Measurements from ENCODE around the gene DSTYK.
A peak's percentile ranks its signal among the peaks of the same experiment; 100 is the strongest.
"Not testable (repeated sequence)": the region's sequence is repeated elsewhere in the genome, so short reads cannot be mapped to it uniquely, and the experiment has no call there.

The DSTYK gene

GRCh38 chr1:205240118-205240517 lies 28.6 kb upstream of the DSTYK start:
- DNase-seq (ENCODE audit: low spot score), result no peak

GRCh38 chr1:205239078-205239477 lies 27.6 kb upstream of the DSTYK start:
- DNase-seq (ENCODE audit: low spot score), result no peak

DNA sequence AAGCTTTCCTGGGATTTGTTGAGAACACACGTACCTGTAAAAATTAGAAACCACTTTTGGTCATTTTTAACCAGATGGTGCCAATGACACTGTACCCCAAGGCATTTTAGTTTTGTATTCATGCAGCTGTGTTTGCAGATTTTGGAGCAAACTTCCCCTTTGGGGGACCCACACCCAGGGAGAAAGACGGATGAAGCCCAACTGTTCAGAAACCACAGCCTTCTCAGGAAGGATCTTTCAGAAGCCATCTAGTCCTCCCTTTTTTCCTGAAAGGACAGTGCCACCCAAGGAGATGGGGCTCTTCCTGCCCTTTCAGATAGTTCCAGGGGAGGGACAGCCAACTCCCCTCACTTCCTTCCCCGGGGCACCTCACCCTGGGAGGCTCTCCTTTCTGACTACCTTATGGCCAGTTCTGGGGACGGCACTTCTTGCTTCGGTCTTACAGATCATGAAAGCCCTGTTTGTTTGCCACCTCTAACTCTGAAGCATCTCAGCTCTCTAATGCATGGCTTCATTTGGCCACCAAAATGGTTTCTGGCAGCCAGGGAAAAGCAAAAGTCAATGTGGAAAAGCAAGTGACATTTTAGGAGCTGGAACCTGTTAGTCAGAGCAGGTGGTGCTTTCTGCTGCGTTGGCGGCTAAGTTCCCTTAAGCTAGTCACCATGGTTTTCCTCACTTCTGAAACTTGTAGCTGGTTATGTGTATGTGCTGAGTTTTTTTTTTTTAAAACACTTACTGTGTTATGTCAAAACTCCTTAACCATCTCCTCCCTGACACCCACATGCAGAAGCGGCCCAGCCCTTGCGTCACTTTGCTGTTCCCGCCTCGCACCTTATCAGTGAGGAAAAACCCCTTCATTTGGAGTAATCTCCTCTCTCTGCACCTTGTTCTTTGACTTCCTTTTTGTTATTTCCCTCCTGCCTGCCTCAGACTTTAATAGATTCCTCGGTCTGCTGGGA lies 26.3 kb upstream of the DSTYK start:
- no peak for DNase-seq (ENCODE audit: low spot score)

DNA sequence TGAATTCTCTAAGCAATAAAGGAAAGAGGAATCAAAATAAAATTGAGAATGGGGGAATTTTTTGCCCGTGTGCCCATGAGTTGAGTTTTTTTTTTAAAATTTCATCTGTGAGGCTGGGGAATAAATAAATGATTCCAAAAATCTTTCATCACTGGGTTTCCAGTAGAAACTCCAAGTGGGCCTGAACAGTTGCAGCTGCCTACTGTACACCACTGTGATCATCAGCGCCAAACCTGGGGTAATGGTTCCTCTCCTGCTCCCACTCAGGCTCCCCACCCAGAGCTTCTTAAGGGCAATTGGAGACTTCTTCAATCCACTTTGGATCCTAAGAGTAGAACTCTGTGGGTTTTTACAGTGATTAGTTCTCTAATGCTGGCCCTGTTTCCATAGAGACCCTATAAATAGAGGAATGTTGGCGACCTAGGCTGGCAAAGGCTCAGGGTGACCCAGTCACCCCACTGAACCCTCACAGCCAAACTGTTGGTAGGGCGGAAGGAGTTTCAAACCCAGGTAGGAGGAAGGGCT lies 25.5 kb upstream of the DSTYK start:
- DNase-seq (ENCODE audit: low spot score), result no peak

DNA sequence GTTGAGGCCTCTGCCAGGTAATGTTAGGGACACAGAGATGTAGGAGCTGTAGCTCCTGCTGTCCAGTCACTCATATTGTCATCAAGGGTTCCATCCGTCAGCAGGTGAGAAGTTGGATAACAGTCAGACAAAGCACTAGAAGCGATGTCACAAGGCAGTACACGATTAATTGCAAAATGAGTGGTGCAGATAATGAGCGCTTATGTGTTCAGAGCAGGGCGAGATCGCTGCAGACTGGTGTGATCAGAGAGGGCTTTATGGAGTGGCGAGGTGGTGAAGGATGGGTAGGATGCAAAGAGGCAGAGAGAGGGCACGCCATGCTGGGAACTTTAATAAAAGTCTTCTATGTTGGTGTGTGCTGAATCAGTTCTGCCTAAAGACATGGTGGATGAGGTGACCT lies 25.0 kb upstream of the DSTYK start:
- no peak for DNase-seq (ENCODE audit: low spot score)

- DNase-seq (ENCODE audit: low spot score), result no peak
Observed at GRCh38 chr1:205235951-205236350, 24.4 kb upstream of the DSTYK start.

- not testable (repeated sequence) for DNase-seq (ENCODE audit: low spot score)
Observed at GRCh38 chr1:205233986-205234385, 22.5 kb upstream of the DSTYK start.

GRCh38 chr1:205232945-205233397 lies 21.5 kb upstream of the DSTYK start:
- DNase-seq (ENCODE audit: low spot score), result no peak

- DNase-seq (ENCODE audit: low spot score), result no peak
Observed at GRCh38 chr1:205232127-205232820, 20.8 kb upstream of the DSTYK start.

DNA sequence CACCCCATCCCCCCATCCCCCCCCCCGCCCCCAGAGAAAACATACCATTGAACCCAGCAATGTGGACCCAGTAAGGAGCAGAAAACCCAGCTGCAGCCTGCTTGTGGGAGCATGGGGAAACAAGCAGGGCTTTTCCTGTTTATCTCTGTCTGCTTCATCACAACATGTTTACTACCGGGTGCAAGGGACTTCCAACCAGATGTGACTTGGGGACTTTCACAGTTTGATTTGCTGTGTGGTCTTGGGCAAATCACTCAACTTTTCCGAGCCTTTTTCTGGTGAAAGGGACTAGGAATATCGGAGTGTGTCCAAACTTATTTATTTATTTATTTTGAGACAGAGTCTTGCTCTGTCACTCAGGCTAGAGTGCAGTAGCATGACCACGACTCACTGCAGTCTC lies 19.5 kb upstream of the DSTYK start:
- DNase-seq (ENCODE audit: low spot score), result no peak

- DNase-seq (ENCODE audit: low spot score), result no peak
Observed at GRCh38 chr1:205229916-205230700, 18.6 kb upstream of the DSTYK start.

GRCh38 chr1:205229399-205229871 lies 17.9 kb upstream of the DSTYK start:
- peak; percentile 82 for DNase-seq (ENCODE audit: low spot score)

GRCh38 chr1:205228093-205228521 lies 16.6 kb upstream of the DSTYK start:
- DNase-seq (ENCODE audit: low spot score), result no peak

- DNase-seq (ENCODE audit: low spot score), result peak; percentile 89
Observed at GRCh38 chr1:205227584-205228013, 16.1 kb upstream of the DSTYK start, which contains the start of gene TMCC2. Gene TMCC2 (plus strand): TSS chr1:205227946. CDS start chr1:205228565, 619 bp downstream.

DNA sequence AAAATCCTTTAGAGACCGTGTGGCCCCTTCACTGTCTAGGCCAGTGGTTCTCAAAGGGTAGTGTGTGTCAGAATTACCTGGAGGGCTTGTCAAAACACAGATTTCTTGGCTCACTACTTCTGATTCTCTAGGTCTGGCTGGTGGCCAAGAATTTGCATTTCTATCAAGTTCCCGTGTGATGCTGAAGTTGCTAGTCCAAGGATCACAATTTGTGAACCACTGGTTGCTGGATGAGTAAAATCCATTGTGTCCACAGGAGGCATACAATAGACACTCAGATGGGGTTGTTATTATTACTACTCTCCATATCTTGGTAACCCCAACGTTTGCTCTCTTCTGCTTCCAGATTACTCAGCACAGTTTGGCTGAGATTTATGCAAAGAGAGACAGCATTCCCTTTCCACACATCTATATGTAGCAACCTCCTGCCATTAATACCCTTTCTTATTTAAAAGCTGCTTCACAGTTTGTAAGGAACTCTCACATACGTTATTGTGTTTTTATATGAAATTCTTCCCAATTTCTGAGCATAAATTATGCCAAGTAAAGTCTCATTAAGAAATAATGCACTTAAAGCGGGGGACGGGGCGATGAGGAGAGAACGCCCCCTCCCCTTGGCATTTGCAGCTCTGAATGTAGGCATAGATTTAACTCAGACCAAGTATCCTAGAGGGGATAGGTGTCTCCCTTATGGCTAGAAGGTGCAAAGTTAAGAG lies 15.5 kb upstream of the DSTYK start:
- peak; percentile 40 for DNase-seq (ENCODE audit: low spot score)

DNA sequence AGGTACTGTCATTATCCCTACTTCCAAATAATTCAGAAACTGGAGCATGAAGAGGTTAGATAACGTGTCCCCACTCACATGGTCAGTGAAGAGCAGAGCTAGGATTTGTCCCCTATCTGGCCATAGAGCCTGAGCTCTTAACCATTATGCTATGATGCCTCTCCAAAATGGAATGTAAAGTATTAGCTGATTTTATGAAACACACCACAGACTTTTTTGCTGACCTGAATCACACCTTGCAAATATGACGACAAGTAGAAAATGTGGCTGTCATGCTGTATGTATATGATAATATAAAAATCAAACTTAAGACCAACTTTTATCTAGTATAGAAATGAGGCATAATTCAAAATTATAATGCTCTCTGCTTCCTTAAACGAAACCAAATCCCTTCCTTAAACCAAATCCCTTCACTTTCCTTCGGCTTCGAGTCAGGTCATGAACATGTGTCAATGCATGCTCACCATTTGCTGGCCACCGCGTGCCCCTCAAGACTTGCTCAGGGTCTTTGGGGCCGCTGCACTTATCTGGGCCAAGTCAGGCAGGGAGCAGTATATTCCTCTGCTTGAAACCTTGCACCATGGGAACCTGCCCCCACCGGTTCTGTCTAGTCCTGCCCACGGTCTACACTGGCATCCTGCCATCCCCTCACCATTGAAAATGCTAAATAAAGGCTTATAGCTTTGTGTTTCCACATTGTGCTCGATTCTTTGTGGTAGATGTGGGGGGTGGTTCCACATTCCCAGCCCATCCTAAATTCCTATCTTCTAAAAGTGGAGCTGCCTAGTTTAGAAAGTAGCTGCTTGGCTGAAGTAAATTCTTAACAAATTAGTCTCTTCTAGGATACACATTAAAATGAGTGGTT lies 14.6 kb upstream of the DSTYK start:
- no peak for DNase-seq (ENCODE audit: low spot score)

DNA sequence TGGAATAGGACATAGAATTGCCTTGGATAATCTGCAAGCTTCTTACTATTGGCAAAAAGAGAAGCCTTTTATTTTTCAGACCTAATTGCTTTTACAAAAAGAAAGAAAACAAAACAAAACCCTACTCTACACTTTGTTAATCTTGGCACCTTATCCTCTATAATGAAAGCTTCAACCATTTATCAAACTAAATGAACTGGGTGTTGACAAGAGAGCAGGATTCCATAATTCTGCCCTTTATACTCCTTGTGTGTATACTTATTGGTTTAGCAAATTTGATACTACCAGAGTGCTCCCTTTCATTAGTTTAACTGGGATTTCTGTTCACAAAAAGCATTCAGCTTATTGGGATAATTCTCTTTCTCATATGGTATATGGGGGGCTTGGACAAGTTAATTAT lies 13.2 kb upstream of the DSTYK start:
- DNase-seq (ENCODE audit: low spot score), result no peak

DNA sequence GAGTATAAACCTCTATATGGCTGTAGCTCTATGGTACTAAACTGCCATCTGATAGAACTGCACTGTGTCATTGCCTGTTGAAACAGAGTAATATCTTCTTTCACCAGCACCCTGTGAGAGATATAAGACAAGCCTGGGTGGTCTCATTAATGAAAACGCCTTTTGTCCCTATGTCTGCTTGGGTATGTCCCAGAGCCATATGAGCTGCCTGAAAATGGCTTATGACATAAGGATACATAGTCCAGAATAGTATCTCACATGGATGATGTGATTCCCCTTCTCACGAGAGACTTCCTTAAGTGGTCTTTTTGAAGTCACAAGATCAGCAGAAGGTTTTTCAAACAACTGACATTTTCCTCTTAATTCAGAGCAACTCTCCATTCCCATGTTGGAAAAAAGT lies 8.9 kb upstream of the DSTYK start:
- no peak for DNase-seq (ENCODE audit: low spot score)

DNA sequence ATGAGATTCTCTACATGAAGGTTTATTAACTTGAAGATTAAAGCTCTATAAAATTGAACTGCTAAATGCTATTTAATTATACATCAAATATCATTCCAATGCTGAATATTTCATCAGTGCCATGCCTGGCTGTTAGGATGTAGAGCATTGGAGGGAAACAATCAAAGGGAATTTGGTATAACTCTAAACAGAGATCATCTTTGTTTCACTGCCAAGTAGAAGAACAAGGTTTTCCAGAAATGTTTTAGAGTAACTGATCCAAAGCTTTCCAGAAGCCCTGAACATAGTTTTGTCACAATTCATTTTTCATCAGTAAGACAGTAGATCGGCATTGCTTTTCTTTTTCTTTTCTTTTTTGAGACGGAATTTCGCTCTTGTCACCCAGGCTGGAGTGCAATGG lies 5.9 kb upstream of the DSTYK start:
- DNase-seq (ENCODE audit: low spot score), result peak; percentile 48

DNA sequence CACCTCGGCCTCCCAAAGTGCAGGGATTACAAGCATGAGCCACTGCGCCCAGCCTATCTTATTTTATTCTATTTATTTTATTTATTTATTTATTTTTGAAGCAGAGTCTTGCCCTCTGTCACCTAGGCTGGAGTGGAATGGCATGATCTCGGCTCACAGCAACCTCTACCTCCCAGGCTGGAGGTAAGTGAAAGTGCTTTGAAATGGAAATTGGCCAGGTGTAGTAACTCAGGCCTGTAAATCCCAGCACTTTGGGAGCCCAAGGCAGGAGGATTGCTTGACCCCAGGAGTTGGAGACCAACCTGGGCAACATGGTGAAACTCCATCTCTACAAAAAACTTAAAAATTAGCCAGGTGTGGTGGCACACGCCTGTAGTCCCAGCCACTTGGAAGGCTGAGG lies 5.1 kb upstream of the DSTYK start:
- no peak for DNase-seq (ENCODE audit: low spot score)

All from COLO829 (cell line).